GM12878 (cell line): ENCODE results near the gene MROH8. TPM values are rescaled to one million over a fixed set of nuclear protein-coding genes. Genes with fewer than 3 reads are reported as not detected.

Experiments used
- ATAC-seq: fragments of 200-7000 bp; cut with Tn5 transposase; 3 replicates; pipeline ENCODE4 v1.9.1; 2020; ENCODE audit warnings: mild to moderate bottlenecking, moderate library complexity
- BruUV-seq: library from RNA; stranded (reverse); fragments of 400-500 nt; replicated peaks from 2 replicates; lab custom pipeline; 2021; lab: Mats Ljungman, UMichigan
- CTCF ChIA-PET: fragments of 300-600 bp; sonication (Branson Sonifier 250); formaldehyde crosslinking; extraction: SDS; loops from one replicate; lab custom pipeline; 2021; ENCODE audit warnings: inconsistent platforms; lab: Yijun Ruan, JAX
- POLR2A ChIA-PET: fragments of 350-600 bp; formaldehyde crosslinking; extraction: SDS; loops from one replicate; lab custom pipeline; 2021; ENCODE audit warnings: inconsistent platforms; lab: Charles Lee
- RAD21 ChIA-PET: fragments of 300-600 bp; sonication (Branson Sonifier 250); formaldehyde crosslinking; loops from one replicate; lab custom pipeline; 2023; ENCODE audit warnings: antibody characterized with exemption; ENCODE audit not compliant: unreplicated experiment; lab: Charles Lee
- SMC1A ChIA-PET: fragments of 300-600 bp; sonication (Branson Sonifier 250); formaldehyde crosslinking; loops from one replicate; lab custom pipeline; 2023; ENCODE audit not compliant: unreplicated experiment, uncharacterized antibody; lab: Charles Lee
- DNase-seq: peaks from one replicate; pipeline ENCODE4 v3.0.0-alpha.2; 2011; ENCODE audit warnings: low read depth, low spot score
- FAIRE-seq: peaks from 3 replicates; lab custom pipeline; 2011; peaks lifted over from hg19 to GRCh38; lab: Jason Lieb, UNC
- H2AFZ ChIP-seq: 2 replicates; pipeline ENCODE4 v1.6.0; 2011; ENCODE audit warnings: low read depth, low read length, control low read depth; ENCODE audit not compliant: control insufficient read depth
- H3K27ac ChIP-seq: 2 replicates; pipeline ENCODE4 v1.5.1; 2011; ENCODE audit warnings: control low read depth; ENCODE audit not compliant: control insufficient read depth, insufficient read depth
- H3K27me3 ChIP-seq, 2 experiments: replicated peaks in 1 of 2; 2 replicates each; pipeline versions ENCODE4 v1.6.0 to v1.6.1; 2011; ENCODE audit warnings: low read length in 1 of 2; ENCODE audit not compliant: control insufficient read depth in 2 of 2, insufficient read depth in 2 of 2
- H3K36me3 ChIP-seq, 2 experiments: 2 replicates each; pipeline ENCODE4 v1.5.1; 2011; ENCODE audit warnings: low read length in 1 of 2; ENCODE audit not compliant: control insufficient read depth in 2 of 2, insufficient read depth in 2 of 2
- H3K4me1 ChIP-seq: 2 replicates; pipeline ENCODE4 v1.6.1; 2011; ENCODE audit warnings: mild to moderate bottlenecking, low read length, moderate library complexity, mixed read lengths; ENCODE audit not compliant: control insufficient read depth, insufficient read depth
- H3K4me2 ChIP-seq: 2 replicates; pipeline ENCODE4 v1.6.0; 2011; ENCODE audit warnings: control low read depth; ENCODE audit not compliant: control insufficient read depth, insufficient read depth
- H3K4me3 ChIP-seq: fragments of 200-600 bp; sonication (generic); 2 replicates; pipeline ENCODE4 v1.5.1; 2016
- H3K79me2 ChIP-seq: 2 replicates; pipeline ENCODE4 v1.6.0; 2011; ENCODE audit warnings: low read length; ENCODE audit not compliant: control insufficient read depth, insufficient read depth
- H3K9ac ChIP-seq: 2 replicates; pipeline ENCODE4 v1.8.0; 2011; ENCODE audit warnings: low read length, control low read depth, mixed read lengths; ENCODE audit not compliant: control insufficient read depth, insufficient read depth
- H3K9me3 ChIP-seq: replicated peaks from 3 replicates; pipeline ENCODE4 v1.5.1; 2011; ENCODE audit warnings: mild to moderate bottlenecking, low read length; ENCODE audit not compliant: control insufficient read depth, insufficient read depth
- H4K20me1 ChIP-seq: 2 replicates; pipeline ENCODE4 v1.6.0; 2011; ENCODE audit not compliant: control insufficient read depth, insufficient read depth
- BCL11A ChIP-seq: IDR thresholded peaks from 2 replicates; pipeline ENCODE4 v1.6.1; 2011; ENCODE audit warnings: low read depth, low read length
- CBX3 ChIP-seq: fragments of 200-600 bp; sonication (generic); IDR thresholded peaks from 2 replicates; pipeline ENCODE4 v1.6.1; 2016; ENCODE audit warnings: low read depth, borderline replicate concordance
- CHD4 ChIP-seq: fragments of 200-600 bp; sonication (generic); IDR thresholded peaks from 2 replicates; pipeline ENCODE4 v1.6.1; 2016; ENCODE audit warnings: mild to moderate bottlenecking
- FOXK2 ChIP-seq: fragments of 450-650 bp; IDR thresholded peaks from 2 replicates; pipeline ENCODE4 v1.6.1; 2017; ENCODE audit warnings: mild to moderate bottlenecking, moderate library complexity
- NFYB ChIP-seq: IDR thresholded peaks from 2 replicates; pipeline ENCODE4 v1.6.1; 2011; ENCODE audit warnings: low read depth, mild to moderate bottlenecking, low read length, improper control_type of control experiment, moderate library complexity; ENCODE audit not compliant: insufficient read depth
- NR2C1 ChIP-seq: fragments of 450-650 bp; IDR thresholded peaks from 2 replicates; pipeline ENCODE4 v1.6.1; 2017; ENCODE audit warnings: antibody characterized with exemption, mild to moderate bottlenecking, moderate library complexity
- POU2F2 ChIP-seq: IDR thresholded peaks from 3 replicates; pipeline ENCODE4 v1.6.1; 2011; ENCODE audit warnings: low read depth, mild to moderate bottlenecking, low read length, borderline replicate concordance
- RELA ChIP-seq: fragments of 450-650 bp; IDR thresholded peaks from 2 replicates; pipeline ENCODE4 v1.8.0; 2014; ENCODE audit warnings: borderline replicate concordance; ENCODE audit not compliant: partially characterized antibody
- TAF1 ChIP-seq: IDR thresholded peaks from 2 replicates; pipeline ENCODE4 v1.6.1; 2011; ENCODE audit warnings: mild to moderate bottlenecking, low read depth, low read length, borderline replicate concordance
- TARDBP ChIP-seq: IDR thresholded peaks from 2 replicates; pipeline ENCODE4 v1.6.1; 2016; ENCODE audit warnings: borderline replicate concordance
- TBL1XR1 ChIP-seq: IDR thresholded peaks from 2 replicates; pipeline ENCODE4 v1.6.1; 2012; ENCODE audit warnings: low read depth, low read length, improper control_type of control experiment
- WGBS: methylation state at CpG from one replicate; pipeline ENCODE4 v1.1.6; 2016; ENCODE audit warnings: low lambda C conversion rate; ENCODE audit not compliant: insufficient replicate concordance, insufficient coverage; ENCODE audit errors: missing lambda C conversion rate; 5-methylcytosine and 5-hydroxymethylcytosine counted together
- in situ Hi-C: fragments of 300-500 bp; cut with MboI; formaldehyde crosslinking; loops from 9 replicates; pipeline ENCODE4 v1.14.3; 2018; ENCODE audit warnings: mixed read lengths
- intact Hi-C: fragments of 100-400 bp; cut with micrococcal nuclease; formaldehyde crosslinking; loops from one replicate; pipeline ENCODE4 v1.14.2; 2022; ENCODE audit not compliant: unreplicated experiment
- polyA plus RNA-seq, 11 experiments: library from polyadenylated mRNA; depleted of rRNA in 4 of 11; unstranded in 6 of 11; stranded (reverse) in 5 of 11; fragments of >200 nt; fragmentation: Nextera tagmentation in 4 of 11; fragmentation: Illumina TruSeq in 1 of 11; extraction: Ambion mirVana in 4 of 11; extraction: Trizol in 1 of 11; gene quantifications; 1 replicate in 1 of 11; 2 replicates in 10 of 11; pipeline versions ENCODE4 v1.2.1 to v1.2.3, GENCODE V29; 2011 to 2016; ENCODE audit warnings: inconsistent platforms in 2 of 11, missing spikeins in 2 of 11, low read depth in 1 of 11
- total RNA-seq, 4 experiments: library from RNA; depleted of rRNA in 3 of 4; stranded (reverse); fragments of >200 nt in 3 of 4; fragmentation: Illumina TruSeq in 1 of 4; extraction: Trizol in 1 of 4; gene quantifications; 2 replicates each; pipeline versions ENCODE4 v1.2.1 to v1.2.3, GENCODE V29; 2013 to 2021

MROH8 gene
- total and polyA plus RNA-seq, 10 of the 15 experiments (the other 5 are each of a cell fraction or from before 2014, with no cell fraction given) = 0.16 to 2.8 (median 1.8) TPM

DNA sequence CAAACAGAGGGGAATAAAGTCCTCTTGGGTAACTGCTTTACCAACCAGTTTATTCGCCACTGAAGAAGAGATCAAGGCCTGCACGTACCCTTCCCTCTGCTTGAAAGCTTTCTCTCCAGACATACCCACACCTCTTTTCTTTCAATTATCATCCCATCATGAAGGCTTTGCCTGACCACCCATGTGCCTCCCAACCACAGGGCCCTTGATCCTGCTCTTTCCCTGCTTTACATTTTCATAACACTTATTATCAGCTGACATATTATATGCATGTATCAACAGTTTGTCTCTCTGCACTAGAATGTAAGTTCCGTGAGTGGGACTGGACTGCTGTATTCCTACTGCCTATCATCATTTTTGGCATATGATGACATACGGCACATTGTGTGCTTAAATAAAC is 21.1 kb downstream of the MROH8 start:
- Histone ChIP-seq H3K36me3 (no peaks in the 10 kb centered on the region), H3K9me3 (no peaks in the 10 kb centered on the region)
- in situ Hi-C loops = no loop called here
- ATAC-seq = no peak
- no peak for TF ChIP-seq TBL1XR1
- no peak for TF ChIP-seq FOXK2
- TF ChIP-seq NR2C1 = no peak
- no peak for TF ChIP-seq POU2F2
- TF ChIP-seq BCL11A = no peak
- no peak for TF ChIP-seq NFYB
- TF ChIP-seq CBX3 = no peak
- TF ChIP-seq RELA = no peak
- TF ChIP-seq CHD4 = no peak
- no peak for TF ChIP-seq TARDBP
- no peak for TF ChIP-seq TAF1
- TF ChIP-seq, all 136 proteins: peak for 0
- ChIA-PET CTCF (interaction anchor here (1.3 kb wide), 1 partner anchor 20 kb away, joined by 3 read pairs; no protein-coding TSS in a partner anchor), POLR2A (no interaction called here), RAD21 (no interaction called here), SMC1A (interaction anchor here (0.6 kb wide), 1 partner anchor 9 kb away, joined by 3 read pairs; no protein-coding TSS in a partner anchor)
- H3K27ac ChIP-seq = no peak overlapping the region
- no peak overlapping the region for H3K4me3 ChIP-seq
- H3K4me2 ChIP-seq = no peak overlapping the region
- H3K79me2 ChIP-seq = no peaks in the 10 kb centered on the region
- no peak overlapping the region for H2AFZ ChIP-seq
- no peaks in the 10 kb centered on the region for H3K27me3 ChIP-seq
- DNase-seq = no peak
- H4K20me1 ChIP-seq = no peaks in the 10 kb centered on the region
- FAIRE-seq = no peak
- intact Hi-C loops = no loop called here
- no peaks in the 10 kb centered on the region for H3K4me1 ChIP-seq
- BruUV-seq = no TSS peak
- no peak overlapping the region for H3K9ac ChIP-seq
- WGBS = 94% methylated on average over 4 of the region's 4 CpGs
